H1 (cell line): Measurements from ENCODE around the gene ATP9B. TPM values are rescaled to one million over a fixed set of nuclear protein-coding genes. Genes with fewer than 3 reads are reported as not detected.

ENCODE experiments used
- CTCF ChIA-PET: fragments of 300-600 bp; sonication (Branson Sonifier 250); formaldehyde crosslinking; loops from one replicate; lab custom pipeline; 2021; ENCODE audit not compliant: partially characterized antibody; lab: Charles Lee
- POLR2A ChIA-PET: fragments of 300-600 bp; sonication (Branson Sonifier 250); formaldehyde crosslinking; loops from one replicate; lab custom pipeline; 2021; ENCODE audit warnings: inconsistent platforms; ENCODE audit not compliant: partially characterized antibody; lab: Charles Lee
- DNase-seq, 2 experiments: peaks; one replicate each; pipeline versions ENCODE4 v3.0.0 to v3.0.0-alpha.2; 2010 to 2022; ENCODE audit warnings: low spot score in 2 of 2, low read depth in 1 of 2, mixed read lengths in 1 of 2
- FAIRE-seq: peaks from 2 replicates; lab custom pipeline; 2011; peaks lifted over from hg19 to GRCh38; lab: Jason Lieb, UNC
- H2AFZ ChIP-seq: 2 replicates; pipeline ENCODE4 v1.8.1; 2012; ENCODE audit warnings: low read length, inconsistent platforms
- H2AK5ac ChIP-seq: 2 replicates; pipeline ENCODE4 v1.6.1; 2013; ENCODE audit warnings: low read depth, low read length
- H2BK120ac ChIP-seq: replicated peaks from 2 replicates; pipeline ENCODE3; 2013; ENCODE audit warnings: low read depth, low read length, inconsistent platforms
- H2BK12ac ChIP-seq: 2 replicates; pipeline ENCODE4 v1.6.1; 2013; ENCODE audit warnings: low read depth, low read length
- H2BK15ac ChIP-seq: 2 replicates; pipeline ENCODE4 v1.6.1; 2013; ENCODE audit warnings: low read length
- H2BK20ac ChIP-seq: 2 replicates; pipeline ENCODE4 v1.6.1; 2013; ENCODE audit warnings: low read length
- H2BK5ac ChIP-seq: 2 replicates; pipeline ENCODE4 v1.6.1; 2013; ENCODE audit warnings: low read depth, low read length
- H3K14ac ChIP-seq: 2 replicates; pipeline ENCODE4 v1.6.1; 2013; ENCODE audit warnings: inconsistent platforms; ENCODE audit not compliant: insufficient read length
- H3K18ac ChIP-seq: 2 replicates; pipeline ENCODE4 v1.6.1; 2013; ENCODE audit warnings: low read length; ENCODE audit errors: extremely low read depth
- H3K23ac ChIP-seq: 2 replicates; pipeline ENCODE4 v1.6.1; 2013; ENCODE audit warnings: inconsistent platforms; ENCODE audit not compliant: insufficient read length
- H3K23me2 ChIP-seq: 2 replicates; pipeline ENCODE4 v1.6.1; 2013; ENCODE audit warnings: low read depth, low read length
- H3K27ac ChIP-seq: 2 replicates; pipeline ENCODE4 v1.6.1; 2011; ENCODE audit warnings: low read depth, low read length, inconsistent platforms
- H3K27me3 ChIP-seq, 4 experiments: replicated peaks in 1 of 4; 1 replicate in 1 of 4; 2 replicates in 3 of 4; pipeline versions ENCODE4 v1.6.1 to v1.8.1; 2011 to 2013; ENCODE audit warnings: low read length in 3 of 4, mild to moderate bottlenecking in 3 of 4, inconsistent platforms in 2 of 4, mixed read lengths in 2 of 4, moderate library complexity in 1 of 4; ENCODE audit not compliant: control insufficient read depth in 3 of 4, insufficient read depth in 3 of 4; ENCODE audit errors: extremely low read depth in 1 of 4
- H3K36me3 ChIP-seq, 4 experiments: 2 replicates each; pipeline versions ENCODE4 v1.6.1 to v1.8.1; 2011 to 2013; ENCODE audit warnings: mild to moderate bottlenecking in 4 of 4, low read length in 3 of 4, moderate library complexity in 2 of 4, control low read depth in 1 of 4, inconsistent platforms in 1 of 4; ENCODE audit not compliant: insufficient read depth in 4 of 4, control insufficient read depth in 2 of 4
- H3K4ac ChIP-seq: replicated peaks from 2 replicates; pipeline ENCODE3; 2013; ENCODE audit warnings: low read length, low read depth, mixed read lengths, inconsistent platforms; ENCODE audit not compliant: insufficient read length
- H3K4me1 ChIP-seq, 4 experiments: replicated peaks in 1 of 4; 1 replicate in 1 of 4; 2 replicates in 3 of 4; pipeline versions ENCODE4 v1.6.1 to v1.8.1; 2011 to 2013; ENCODE audit warnings: low read length in 3 of 4, inconsistent platforms in 2 of 4, mixed read lengths in 1 of 4; ENCODE audit not compliant: insufficient read depth in 4 of 4, control insufficient read depth in 3 of 4
- H3K4me2 ChIP-seq, 2 experiments: 2 replicates each; pipeline versions ENCODE4 v1.6.1 to v1.8.1; 2011 to 2013; ENCODE audit warnings: low read depth in 2 of 2, low read length in 2 of 2, control low read depth in 1 of 2, inconsistent platforms in 1 of 2, mild to moderate bottlenecking in 1 of 2; ENCODE audit not compliant: insufficient read depth in 1 of 2
- H3K4me3 ChIP-seq, 4 experiments: fragments of 200-600, 300-600 bp in 1 of 4; sonication (generic), shearing (Covaris generic), sonication (Bioruptor Twin) in 1 of 4; 2 replicates each; pipeline versions ENCODE4 v1.5.1 to v1.8.1; 2011 to 2016; ENCODE audit warnings: low read length in 4 of 4, low read depth in 3 of 4, control low read depth in 2 of 4, inconsistent platforms in 2 of 4, mild to moderate bottlenecking in 2 of 4, mixed read lengths in 1 of 4, moderate library complexity in 1 of 4; ENCODE audit not compliant: insufficient read depth in 2 of 4; ENCODE audit errors: extremely low read depth in 1 of 4
- H3K56ac ChIP-seq: replicated peaks from 2 replicates; pipeline ENCODE3; 2013; ENCODE audit warnings: low read depth, mild to moderate bottlenecking, mixed read lengths, low read length, inconsistent platforms; ENCODE audit not compliant: insufficient read length
- H3K79me1 ChIP-seq: 2 replicates; pipeline ENCODE4 v1.6.1; 2013; ENCODE audit warnings: low read depth, low read length, control low read depth
- H3K79me2 ChIP-seq, 2 experiments: 2 replicates each; pipeline versions ENCODE4 v1.6.1 to v1.8.1; 2012 to 2013; ENCODE audit warnings: low read length in 2 of 2, mild to moderate bottlenecking in 2 of 2, inconsistent platforms in 1 of 2; ENCODE audit not compliant: insufficient read depth in 2 of 2, control insufficient read depth in 1 of 2
- H3K9ac ChIP-seq, 4 experiments: replicated peaks in 1 of 4; 1 replicate in 1 of 4; 2 replicates in 3 of 4; pipeline versions ENCODE4 v1.6.1 to v1.8.1; 2011 to 2013; ENCODE audit warnings: low read depth in 3 of 4, low read length in 3 of 4, control low read depth in 2 of 4, mild to moderate bottlenecking in 2 of 4, moderate library complexity in 2 of 4, inconsistent platforms in 1 of 4; ENCODE audit errors: extremely low read depth in 1 of 4
- H3K9me3 ChIP-seq, 2 experiments: 2 replicates each; pipeline versions ENCODE4 v1.6.1 to v1.8.1; 2012 to 2013; ENCODE audit warnings: mild to moderate bottlenecking in 2 of 2, moderate library complexity in 2 of 2, control low read depth in 1 of 2, inconsistent platforms in 1 of 2, low read depth in 1 of 2, low read length in 1 of 2, mixed read lengths in 1 of 2; ENCODE audit not compliant: insufficient read depth in 2 of 2
- H4K20me1 ChIP-seq, 2 experiments: replicated peaks in 1 of 2; 2 replicates each; pipeline versions ENCODE3 to v1.8.1; 2011 to 2013; ENCODE audit warnings: inconsistent platforms in 2 of 2, low read length in 2 of 2, mild to moderate bottlenecking in 1 of 2; ENCODE audit not compliant: insufficient read depth in 2 of 2, control insufficient read depth in 1 of 2
- H4K5ac ChIP-seq: 2 replicates; pipeline ENCODE4 v1.6.1; 2013; ENCODE audit warnings: low read length, low read depth, mixed read lengths, inconsistent platforms; ENCODE audit not compliant: insufficient read length
- H4K8ac ChIP-seq: 2 replicates; pipeline ENCODE4 v1.8.0; 2013; ENCODE audit warnings: mild to moderate bottlenecking, moderate library complexity, low read length, inconsistent platforms; ENCODE audit not compliant: insufficient read depth; ENCODE audit errors: extremely low read depth
- H4K91ac ChIP-seq: replicated peaks from 2 replicates; pipeline ENCODE3; 2013; ENCODE audit warnings: low read length, mixed read lengths, inconsistent platforms; ENCODE audit not compliant: insufficient read length
- FOSL1 ChIP-seq: IDR thresholded peaks from 2 replicates; pipeline ENCODE4 v1.6.1; 2011; ENCODE audit warnings: mild to moderate bottlenecking, low read depth, low read length, moderate library complexity; ENCODE audit not compliant: insufficient read depth
- GTF2F1 ChIP-seq: IDR thresholded peaks from 2 replicates; pipeline ENCODE4 v1.6.1; 2012; ENCODE audit warnings: low read depth, low read length, improper control_type of control experiment, borderline replicate concordance
- HDAC2 ChIP-seq, 2 experiments: fragments of 300-600 bp in 1 of 2; sonication (generic) in 1 of 2; IDR thresholded peaks; 2 replicates each; pipeline ENCODE4 v1.6.1; 2011 to 2012; ENCODE audit warnings: low read depth in 2 of 2, low read length in 2 of 2, mild to moderate bottlenecking in 2 of 2, moderate library complexity in 2 of 2, borderline replicate concordance in 1 of 2, inconsistent platforms in 1 of 2
- JUND ChIP-seq: IDR thresholded peaks from 2 replicates; pipeline ENCODE4 v1.6.1; 2011; ENCODE audit warnings: mild to moderate bottlenecking, improper control_type of control experiment, low read length
- MAFK ChIP-seq: IDR thresholded peaks from 2 replicates; pipeline ENCODE4 v1.6.1; 2012; ENCODE audit warnings: low read depth, mild to moderate bottlenecking, improper control_type of control experiment, low read length
- POLR2A ChIP-seq, 2 experiments: IDR thresholded peaks; 1 replicate in 1 of 2; 2 replicates in 1 of 2; pipeline ENCODE4 v1.6.1; 2011; ENCODE audit warnings: low read depth in 2 of 2, low read length in 2 of 2, mild to moderate bottlenecking in 2 of 2; ENCODE audit errors: control extremely low read depth in 1 of 2
- RAD21 ChIP-seq, 2 experiments: IDR thresholded peaks in 1 of 2; conservative IDR thresholded peaks in 1 of 2; 2 replicates each; pipeline ENCODE4 v1.6.1; 2011; ENCODE audit warnings: low read depth in 2 of 2, low read length in 2 of 2, improper control_type of control experiment in 1 of 2, inconsistent platforms in 1 of 2, mild to moderate bottlenecking in 1 of 2, moderate library complexity in 1 of 2
- RNF2 ChIP-seq: fragments of 200-900, 300-1000 bp; sonication (generic); IDR thresholded peaks from 2 replicates; pipeline ENCODE4 v1.7.1; 2016; ENCODE audit warnings: borderline replicate concordance, low read depth, mild to moderate bottlenecking, antibody characterized with exemption, low read length; ENCODE audit not compliant: poor library complexity, severe bottlenecking; ENCODE audit errors: missing control alignments
- SAP30 ChIP-seq: fragments of 300-600 bp; sonication (generic); IDR thresholded peaks from 2 replicates; pipeline ENCODE4 v1.7.1; 2012; ENCODE audit warnings: low read length, moderate library complexity, mild to moderate bottlenecking, inconsistent platforms; ENCODE audit not compliant: insufficient read depth, insufficient replicate concordance
- TAF7 ChIP-seq: optimal IDR thresholded peaks from 2 replicates; pipeline ENCODE3; 2011; ENCODE audit warnings: low read depth, mild to moderate bottlenecking, inconsistent platforms, low read length, moderate library complexity, borderline replicate concordance
- YY1 ChIP-seq: IDR thresholded peaks from 2 replicates; pipeline ENCODE4 v1.6.1; 2011; ENCODE audit warnings: low read depth, mild to moderate bottlenecking, low read length
- WGBS, 2 experiments: shearing (Covaris generic) in 1 of 2; methylation state at CpG; one replicate each; pipeline versions ENCODE4 v1.1.6 to v1.1.7; 2013 to 2015; ENCODE audit warnings: low lambda C conversion rate in 2 of 2, mixed read lengths in 2 of 2, inconsistent platforms in 1 of 2, low coverage in 1 of 2, missing lambda C conversion rate in 1 of 2; ENCODE audit not compliant: insufficient replicate concordance in 2 of 2, insufficient coverage in 1 of 2, insufficient read length in 1 of 2; ENCODE audit errors: extremely low coverage in 1 of 2, missing lambda C conversion rate in 1 of 2; 5-methylcytosine and 5-hydroxymethylcytosine counted together
- polyA plus RNA-seq, 7 experiments: library from polyadenylated mRNA; depleted of rRNA in 3 of 7; stranded (reverse) in 5 of 7; unstranded in 2 of 7; fragments of >200 nt in 5 of 7; fragments of 200-250 nt in 2 of 7; gene quantifications; 1 replicate in 5 of 7; 2 replicates in 1 of 7; 4 replicates in 1 of 7; pipeline versions ENCODE4 v1.2.1 to v1.2.3, GENCODE V29; 2011 to 2013; ENCODE audit warnings: missing spikeins in 2 of 7, mixed read lengths in 2 of 7
- total RNA-seq: library from RNA; stranded (reverse); fragmentation: NEBNext Ultra II Directional; extraction: Animal tissue kit (Norgen Biotek cat#: 25700); gene quantifications from 2 replicates; pipeline ENCODE4 v1.2.1, GENCODE V29; 2021
- TF ChIP-seq, protein P1 (sequence below): IDR thresholded peaks from 2 replicates; pipeline ENCODE4 v1.6.1; 2012; ENCODE audit warnings: inconsistent platforms

The ATP9B gene
- total and polyA plus RNA-seq, 2 of the 8 experiments (the other 6 are each of a cell fraction or from before 2014, with no cell fraction given): 15.1 to 21.7 TPM

DNA sequence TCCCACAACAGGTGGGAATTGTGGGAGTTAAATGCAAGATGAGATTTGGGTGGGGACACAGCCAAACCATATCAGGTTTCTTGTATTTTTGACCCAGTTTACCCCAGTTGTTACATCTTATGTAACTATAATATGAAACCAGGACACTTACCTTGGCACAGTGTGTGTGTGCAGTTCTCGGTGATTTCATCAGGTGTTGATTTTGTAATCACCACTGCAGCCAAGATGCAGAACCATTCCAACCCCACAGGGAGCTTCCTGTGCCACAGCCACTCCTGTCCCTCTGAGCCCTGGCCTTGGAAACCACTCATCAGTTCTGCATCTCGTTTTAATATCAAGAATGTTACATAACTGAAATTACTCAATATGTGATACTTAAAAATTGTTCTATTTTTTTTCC is 31.8 kb downstream of the ATP9B start:
- H4K20me1 ChIP-seq: peaks cover 0 to 5% of the 10 kb centered on the region in 2 experiments
- FAIRE-seq (no peak), DNase-seq (no peak)
- WGBS, 2 experiments: 90% methylated on average over 2 of the region's 2 CpGs; no CpG with 5 or more reads in 1 of the 2 experiments
- H2BK15ac ChIP-seq: no peak overlapping the region
- H3K9me3 ChIP-seq: no peaks in the 10 kb centered on the region
- H3K23me2 ChIP-seq: no peaks in the 10 kb centered on the region
- H4K5ac ChIP-seq: no peak overlapping the region
- H2BK5ac ChIP-seq: no peak overlapping the region
- peaks cover 0 to 4% (median 3%) of the 10 kb centered on the region in 4 experiments; a peak in 3 of 8 replicates for H3K36me3 ChIP-seq
- peaks cover 0 to 5% (median 3%) of the 10 kb centered on the region in 4 experiments; a peak in 3 of 7 replicates for H3K4me1 ChIP-seq
- H3K79me2 ChIP-seq: peaks cover 6 to 56% of the 10 kb centered on the region in 2 experiments
- no peaks in the 10 kb centered on the region for H3K79me1 ChIP-seq
- H3K18ac ChIP-seq: no peak overlapping the region
- H3K14ac ChIP-seq: no peak overlapping the region
- H4K8ac ChIP-seq: no peak overlapping the region
- no peak overlapping the region for H4K91ac ChIP-seq
- no peak overlapping the region for H2BK20ac ChIP-seq
- CTCF ChIA-PET: interaction anchor here (0.6 to 0.8 kb wide), 2 partner anchors 8 to 10 kb away, joined by 3 read pairs; no protein-coding TSS in a partner anchor
- no peak overlapping the region for H3K4ac ChIP-seq
- H3K27me3 ChIP-seq: no peaks in the 10 kb centered on the region
- H3K4me2 ChIP-seq: no peak overlapping the region
- POLR2A ChIA-PET: no interaction called here
- H3K4me3 ChIP-seq: no peak overlapping the region
- no peak overlapping the region for H3K56ac ChIP-seq
- no peak overlapping the region for H2BK12ac ChIP-seq
- no peak overlapping the region for H3K23ac ChIP-seq
- H2AK5ac ChIP-seq: no peak overlapping the region
- H2BK120ac ChIP-seq: no peak overlapping the region
- no peak overlapping the region for H3K9ac ChIP-seq
- H3K27ac ChIP-seq: no peak overlapping the region
- H2AFZ ChIP-seq: no peak overlapping the region
- TF ChIP-seq, protein P1, sequence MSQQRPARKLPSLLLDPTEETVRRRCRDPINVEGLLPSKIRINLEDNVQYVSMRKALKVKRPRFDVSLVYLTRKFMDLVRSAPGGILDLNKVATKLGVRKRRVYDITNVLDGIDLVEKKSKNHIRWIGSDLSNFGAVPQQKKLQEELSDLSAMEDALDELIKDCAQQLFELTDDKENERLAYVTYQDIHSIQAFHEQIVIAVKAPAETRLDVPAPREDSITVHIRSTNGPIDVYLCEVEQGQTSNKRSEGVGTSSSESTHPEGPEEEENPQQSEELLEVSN: no peak
- TF ChIP-seq JUND: no peak
- no peak for TF ChIP-seq YY1
- TF ChIP-seq RNF2: no peak
- TF ChIP-seq SAP30: no peak
- TF ChIP-seq GTF2F1: no peak
- no peak for TF ChIP-seq POLR2A (IDR thresholded peaks at IDR 0.05; ENCODE audit: control extremely low read depth in 1 of 2, low read depth in 2 of 2, low read length in 2 of 2)
- TF ChIP-seq TAF7: no peak
- no peak for TF ChIP-seq MAFK
- TF ChIP-seq HDAC2 (IDR thresholded peaks at IDR 0.05; ENCODE audit: borderline replicate concordance in 1 of 2, low read depth in 2 of 2, low read length in 2 of 2): no peak
- no peak for TF ChIP-seq RAD21 (IDR thresholded peaks at IDR 0.05 in 1 of 2, conservative IDR thresholded peaks at IDR 0.05 in 1 of 2; ENCODE audit: low read depth in 2 of 2, low read length in 2 of 2)
- TF ChIP-seq FOSL1: no peak
